ENCODE results near the gene BANK1. TPM values are rescaled to one million over a fixed set of nuclear protein-coding genes. Genes with fewer than 3 reads are reported as not detected.

The BANK1 gene
- total RNA-seq, 1 donor from 2014 or later, result 1.5 TPM

- no peak overlapping the region for H3K4me3 ChIP-seq
- H3K36me3 ChIP-seq, result no peaks in the 10 kb centered on the region
- DNase-seq (ENCODE audit: extremely low spot score in 2 of 2), result no peak
- no peaks in the 10 kb centered on the region for H3K9me3 ChIP-seq
- H3K4me1 ChIP-seq, result no peaks in the 10 kb centered on the region
- no peak for TF ChIP-seq CTCF (IDR thresholded peaks at IDR 0.05)
- TF ChIP-seq POLR2AphosphoS5 (IDR thresholded peaks at IDR 0.05; ENCODE audit: insufficient read depth in 1 of 2, low read depth in 1 of 2), result no peak
- TF ChIP-seq POLR2A (IDR thresholded peaks at IDR 0.05), result no peak
- no peaks in the 10 kb centered on the region for H3K27me3 ChIP-seq
- H3K27ac ChIP-seq, result no peak overlapping the region
- intact Hi-C loops (cut with DNase I), result no loop called here
Observed at GRCh38 chr4:102076622-102077021, 286.1 kb downstream of the BANK1 start.

GRCh38 chr4:102080184-102080583 lies 289.7 kb downstream of the BANK1 start:
- Histone ChIP-seq H3K27ac (no peak overlapping the region), H3K4me3 (no peak overlapping the region), H3K9me3 (no peaks in the 10 kb centered on the region), H3K27me3 (no peaks in the 10 kb centered on the region), H3K36me3 (no peaks in the 10 kb centered on the region), H3K4me1 (no peaks in the 10 kb centered on the region)
- intact Hi-C loops (cut with DNase I), result no loop called here
- TF ChIP-seq POLR2AphosphoS5 (IDR thresholded peaks at IDR 0.05; ENCODE audit: insufficient read depth in 1 of 2, low read depth in 1 of 2) (no peak), POLR2A (IDR thresholded peaks at IDR 0.05) (no peak), CTCF (IDR thresholded peaks at IDR 0.05) (no peak)
- DNase-seq (ENCODE audit: extremely low spot score in 2 of 2), result no peak

GRCh38 chr4:102089850-102090621 lies 299.5 kb downstream of the BANK1 start:
- H3K36me3 ChIP-seq, result no peaks in the 10 kb centered on the region
- no peak overlapping the region for H3K27ac ChIP-seq
- intact Hi-C loops (cut with DNase I), result no loop called here
- H3K9me3 ChIP-seq, result no peaks in the 10 kb centered on the region
- H3K27me3 ChIP-seq, result no peaks in the 10 kb centered on the region
- no peak for DNase-seq (ENCODE audit: extremely low spot score in 2 of 2)
- no peaks in the 10 kb centered on the region for H3K4me1 ChIP-seq
- no peak for TF ChIP-seq POLR2AphosphoS5 (IDR thresholded peaks at IDR 0.05; ENCODE audit: insufficient read depth in 1 of 2, low read depth in 1 of 2)
- TF ChIP-seq POLR2A (IDR thresholded peaks at IDR 0.05), result no peak
- no peak for TF ChIP-seq CTCF (IDR thresholded peaks at IDR 0.05)
- no peak overlapping the region for H3K4me3 ChIP-seq

- Histone ChIP-seq H3K36me3 (no peaks in the 10 kb centered on the region), H3K27me3 (no peaks in the 10 kb centered on the region)
Observed at GRCh38 chr4:102091656-102092055, 301.1 kb downstream of the BANK1 start.

More at GRCh38 chr4:102091656-102092055, 301.1 kb downstream of the BANK1 start:
- intact Hi-C loops (cut with DNase I), result no loop called here
- Histone ChIP-seq H3K4me3 (no peak overlapping the region), H3K4me1 (no peaks in the 10 kb centered on the region), H3K9me3 (no peaks in the 10 kb centered on the region), H3K27ac (no peak overlapping the region)
- TF ChIP-seq CTCF (IDR thresholded peaks at IDR 0.05) (no peak), POLR2A (IDR thresholded peaks at IDR 0.05) (no peak), POLR2AphosphoS5 (IDR thresholded peaks at IDR 0.05; ENCODE audit: insufficient read depth in 1 of 2, low read depth in 1 of 2) (no peak)
- no peak for DNase-seq (ENCODE audit: extremely low spot score in 2 of 2)

Data from vagina (tissue), 2 donors.